Measurements from ENCODE around the gene VARS2. TPM values are rescaled to one million over a fixed set of nuclear protein-coding genes. Genes with fewer than 3 reads are reported as not detected.
"Not testable (repeated sequence)": the region's sequence is repeated elsewhere in the genome, so short reads cannot be mapped to it uniquely, and the experiment has no call there.

VARS2 gene
- total RNA-seq, 2 donors from 2014 or later, result 12.1 to 13.6 TPM

- H3K4me1 ChIP-seq, result no peaks in the 10 kb centered on the region
- H3K4me3 ChIP-seq, result no peak overlapping the region
- H3K36me3 ChIP-seq, result peaks cover 84% of the 10 kb centered on the region
- H3K27me3 ChIP-seq, result no peaks in the 10 kb centered on the region
- TF ChIP-seq CTCF (IDR thresholded peaks at IDR 0.05), result no peak
- H3K27ac ChIP-seq, result no peak overlapping the region
- H3K9me3 ChIP-seq, result no peaks in the 10 kb centered on the region
- DNase-seq (ENCODE audit: low spot score), result no peak
Observed at GRCh38 chr6:30895343-30895742, 18.7 kb upstream of the VARS2 start.

GRCh38 chr6:30896541-30896940 lies 17.5 kb upstream of the VARS2 start:
- Histone ChIP-seq H3K36me3 (peaks cover 74% of the 10 kb centered on the region), H3K27ac (no peak overlapping the region), H3K4me1 (no peaks in the 10 kb centered on the region), H3K4me3 (no peak overlapping the region), H3K27me3 (no peaks in the 10 kb centered on the region), H3K9me3 (no peaks in the 10 kb centered on the region)
- TF ChIP-seq CTCF (IDR thresholded peaks at IDR 0.05), result no peak
- no peak for DNase-seq (ENCODE audit: low spot score)

GRCh38 chr6:30897882-30898281 lies 16.2 kb upstream of the VARS2 start:
- TF ChIP-seq CTCF (IDR thresholded peaks at IDR 0.05), result no peak
- no peaks in the 10 kb centered on the region for H3K9me3 ChIP-seq
- H3K36me3 ChIP-seq, result peaks cover 63% of the 10 kb centered on the region
- no peak overlapping the region for H3K4me3 ChIP-seq
- H3K4me1 ChIP-seq, result no peaks in the 10 kb centered on the region
- no peaks in the 10 kb centered on the region for H3K27me3 ChIP-seq
- no peak overlapping the region for H3K27ac ChIP-seq
- no peak for DNase-seq (ENCODE audit: low spot score)

- no peak for TF ChIP-seq CTCF (IDR thresholded peaks at IDR 0.05)
- H3K27me3 ChIP-seq, result no peaks in the 10 kb centered on the region
- no peaks in the 10 kb centered on the region for H3K9me3 ChIP-seq
- H3K27ac ChIP-seq, result no peak overlapping the region
- peaks cover 54% of the 10 kb centered on the region for H3K36me3 ChIP-seq
- no peak overlapping the region for H3K4me3 ChIP-seq
- no peaks in the 10 kb centered on the region for H3K4me1 ChIP-seq
- no peak for DNase-seq (ENCODE audit: low spot score)
Observed at GRCh38 chr6:30898750-30899360, 15.2 kb upstream of the VARS2 start.

GRCh38 chr6:30900863-30901417 lies 13.1 kb upstream of the VARS2 start:
- Histone ChIP-seq H3K9me3 (no peaks in the 10 kb centered on the region), H3K36me3 (peaks cover 35% of the 10 kb centered on the region), H3K4me1 (no peaks in the 10 kb centered on the region), H3K27me3 (no peaks in the 10 kb centered on the region), H3K27ac (no peak overlapping the region), H3K4me3 (no peak overlapping the region)
- DNase-seq (ENCODE audit: low spot score), result no peak
- no peak for TF ChIP-seq CTCF (IDR thresholded peaks at IDR 0.05)

GRCh38 chr6:30901436-30901835 lies 12.6 kb upstream of the VARS2 start:
- no peak for DNase-seq (ENCODE audit: low spot score)
- Histone ChIP-seq H3K27ac (no peak overlapping the region), H3K4me3 (no peak overlapping the region), H3K36me3 (peaks cover 30% of the 10 kb centered on the region), H3K27me3 (no peaks in the 10 kb centered on the region), H3K4me1 (no peaks in the 10 kb centered on the region), H3K9me3 (no peaks in the 10 kb centered on the region)
- no peak for TF ChIP-seq CTCF (IDR thresholded peaks at IDR 0.05)

- not testable (repeated sequence) for H3K27ac ChIP-seq; H3K4me1 ChIP-seq; H3K9me3 ChIP-seq; DNase-seq (ENCODE audit: low spot score); H3K4me3 ChIP-seq; H3K27me3 ChIP-seq
- peaks cover 22% of the 10 kb centered on the region for H3K36me3 ChIP-seq
Observed at GRCh38 chr6:30902196-30902595, 11.8 kb upstream of the VARS2 start.
